Esophagus muscularis mucosa (tissue), 4 donors: ENCODE results near the gene PTPN5.

ENCODE experiments used
- CTCF ChIP-seq, 3 experiments: fragments of 200-600 bp in 2 of 3; fragments of 450-650 bp in 1 of 3; sonication (generic) in 2 of 3; IDR thresholded peaks; one replicate each; pipeline ENCODE4 v1.5.1; 2017 to 2019; ENCODE audit warnings: antibody characterized with exemption in 3 of 3, mild to moderate bottlenecking in 2 of 3, moderate library complexity in 1 of 3
- EP300 ChIP-seq: sonication (generic); formaldehyde crosslinking; IDR thresholded peaks from one replicate; pipeline ENCODE4 v1.6.1; 2017; ENCODE audit warnings: antibody characterized with exemption
- POLR2A ChIP-seq: fragments of 450-650 bp; IDR thresholded peaks from one replicate; pipeline ENCODE4 v1.6.1; 2017; ENCODE audit warnings: antibody characterized with exemption, moderate library complexity, mild to moderate bottlenecking, low read depth
- POLR2AphosphoS5 ChIP-seq, 2 donors: sonication (generic); formaldehyde crosslinking; IDR thresholded peaks; one replicate each; pipeline ENCODE4 v1.6.1; 2017; ENCODE audit warnings: antibody characterized with exemption in 2 of 2

GRCh38 chr11:18733202-18733601 lies 58.4 kb downstream of the PTPN5 start:
- TF ChIP-seq POLR2A (no peak), CTCF (IDR thresholded peaks at IDR 0.05) (no peak), EP300 (no peak), POLR2AphosphoS5 (IDR thresholded peaks at IDR 0.05) (no peak)
